ENCODE data around the gene SETBP1.

Gene SETBP1

GRCh38 chr18:44771572-44771955 is 90.9 kb downstream of the SETBP1 start:
- Histone ChIP-seq H3K4me2 (ENCODE audit: low read length) (no peak overlapping the region), H3K9me3 (replicated peaks; ENCODE audit: low read length) (no peaks in the 10 kb centered on the region), H3K4me1 (ENCODE audit: control insufficient read depth, insufficient read depth, low read length) (no peaks in the 10 kb centered on the region), H3K36me3 (ENCODE audit: insufficient read depth, low read length) (no peaks in the 10 kb centered on the region), H3K4me3 (ENCODE audit: low read length) (no peak overlapping the region), H3K27me3 (ENCODE audit: control insufficient read depth, insufficient read depth, low read length) (peaks cover 16% of the 10 kb centered on the region), H3K9ac (ENCODE audit: low read depth, low read length) (no peak overlapping the region)

- H3K9ac ChIP-seq (ENCODE audit: low read depth, low read length) = no peak overlapping the region
- H3K4me1 ChIP-seq (ENCODE audit: control insufficient read depth, insufficient read depth, low read length) = no peaks in the 10 kb centered on the region
- H3K4me3 ChIP-seq (ENCODE audit: low read length) = no peak overlapping the region
These were observed 91.5 kb downstream of the SETBP1 start for GRCh38 chr18:44771956-44772917.

GRCh38 chr18:44773640-44774155 is 93.0 kb downstream of the SETBP1 start:
- Histone ChIP-seq H3K4me1 (ENCODE audit: control insufficient read depth, insufficient read depth, low read length) (no peaks in the 10 kb centered on the region), H3K9me3 (replicated peaks; ENCODE audit: low read length) (no peaks in the 10 kb centered on the region)

More at GRCh38 chr18:44771956-44772917, 91.5 kb downstream of the SETBP1 start:
- Histone ChIP-seq H3K9me3 (replicated peaks; ENCODE audit: low read length) (no peaks in the 10 kb centered on the region), H3K4me2 (ENCODE audit: low read length) (no peak overlapping the region), H3K36me3 (ENCODE audit: insufficient read depth, low read length) (no peaks in the 10 kb centered on the region), H3K27me3 (ENCODE audit: control insufficient read depth, insufficient read depth, low read length) (peaks cover 16% of the 10 kb centered on the region)

GRCh38 chr18:44774191-44774590 is 93.5 kb downstream of the SETBP1 start:
- Histone ChIP-seq H3K36me3 (ENCODE audit: insufficient read depth, low read length) (no peaks in the 10 kb centered on the region), H3K4me1 (ENCODE audit: control insufficient read depth, insufficient read depth, low read length) (no peaks in the 10 kb centered on the region)

More at GRCh38 chr18:44773640-44774155, 93.0 kb downstream of the SETBP1 start:
- no peak overlapping the region for H3K9ac ChIP-seq (ENCODE audit: low read depth, low read length)
- no peaks in the 10 kb centered on the region for H3K36me3 ChIP-seq (ENCODE audit: insufficient read depth, low read length)
- peaks cover 24% of the 10 kb centered on the region for H3K27me3 ChIP-seq (ENCODE audit: control insufficient read depth, insufficient read depth, low read length)
- no peak overlapping the region for H3K4me3 ChIP-seq (ENCODE audit: low read length)
- no peak overlapping the region for H3K4me2 ChIP-seq (ENCODE audit: low read length)

GRCh38 chr18:44777457-44778192 is 96.9 kb downstream of the SETBP1 start:
- Histone ChIP-seq H3K4me2 (ENCODE audit: low read length) (no peak overlapping the region), H3K36me3 (ENCODE audit: insufficient read depth, low read length) (no peaks in the 10 kb centered on the region), H3K4me1 (ENCODE audit: control insufficient read depth, insufficient read depth, low read length) (no peaks in the 10 kb centered on the region), H3K4me3 (ENCODE audit: low read length) (no peak overlapping the region), H3K27me3 (ENCODE audit: control insufficient read depth, insufficient read depth, low read length) (peaks cover 20% of the 10 kb centered on the region), H3K9ac (ENCODE audit: low read depth, low read length) (no peak overlapping the region), H3K9me3 (replicated peaks; ENCODE audit: low read length) (no peaks in the 10 kb centered on the region)

More at GRCh38 chr18:44774191-44774590, 93.5 kb downstream of the SETBP1 start:
- H3K4me3 ChIP-seq (ENCODE audit: low read length) = no peak overlapping the region
- H3K27me3 ChIP-seq (ENCODE audit: control insufficient read depth, insufficient read depth, low read length) = peaks cover 29% of the 10 kb centered on the region
- H3K9me3 ChIP-seq (replicated peaks; ENCODE audit: low read length) = no peaks in the 10 kb centered on the region
- H3K4me2 ChIP-seq (ENCODE audit: low read length) = no peak overlapping the region
- no peak overlapping the region for H3K9ac ChIP-seq (ENCODE audit: low read depth, low read length)

GRCh38 chr18:44778788-44779187 is 98.1 kb downstream of the SETBP1 start:
- H3K4me1 ChIP-seq (ENCODE audit: control insufficient read depth, insufficient read depth, low read length) = no peaks in the 10 kb centered on the region
- no peak overlapping the region for H3K4me2 ChIP-seq (ENCODE audit: low read length)
- H3K4me3 ChIP-seq (ENCODE audit: low read length) = no peak overlapping the region
- H3K9ac ChIP-seq (ENCODE audit: low read depth, low read length) = no peak overlapping the region
- H3K27me3 ChIP-seq (ENCODE audit: control insufficient read depth, insufficient read depth, low read length) = peaks cover 16% of the 10 kb centered on the region
- no peaks in the 10 kb centered on the region for H3K36me3 ChIP-seq (ENCODE audit: insufficient read depth, low read length)
- H3K9me3 ChIP-seq (replicated peaks; ENCODE audit: low read length) = no peaks in the 10 kb centered on the region

- Histone ChIP-seq H3K27me3 (ENCODE audit: control insufficient read depth, insufficient read depth, low read length) (peaks cover 15% of the 10 kb centered on the region), H3K36me3 (ENCODE audit: insufficient read depth, low read length) (no peaks in the 10 kb centered on the region), H3K4me1 (ENCODE audit: control insufficient read depth, insufficient read depth, low read length) (no peaks in the 10 kb centered on the region), H3K9ac (ENCODE audit: low read depth, low read length) (no peak overlapping the region), H3K9me3 (replicated peaks; ENCODE audit: low read length) (no peaks in the 10 kb centered on the region), H3K4me2 (ENCODE audit: low read length) (no peak overlapping the region), H3K4me3 (ENCODE audit: low read length) (no peak overlapping the region)
These were observed 99.1 kb downstream of the SETBP1 start for GRCh38 chr18:44779753-44780292.

- Histone ChIP-seq H3K4me3 (ENCODE audit: low read length) (no peak overlapping the region), H3K36me3 (ENCODE audit: insufficient read depth, low read length) (no peaks in the 10 kb centered on the region), H3K4me1 (ENCODE audit: control insufficient read depth, insufficient read depth, low read length) (no peaks in the 10 kb centered on the region), H3K4me2 (ENCODE audit: low read length) (no peak overlapping the region), H3K27me3 (ENCODE audit: control insufficient read depth, insufficient read depth, low read length) (peaks cover 23% of the 10 kb centered on the region), H3K9me3 (replicated peaks; ENCODE audit: low read length) (no peaks in the 10 kb centered on the region), H3K9ac (ENCODE audit: low read depth, low read length) (no peak overlapping the region)
These were observed 101.2 kb downstream of the SETBP1 start for GRCh38 chr18:44781886-44782285.

GRCh38 chr18:44782617-44783016 is 101.9 kb downstream of the SETBP1 start:
- H3K9ac ChIP-seq (ENCODE audit: low read depth, low read length) = no peak overlapping the region
- H3K9me3 ChIP-seq (replicated peaks; ENCODE audit: low read length) = no peaks in the 10 kb centered on the region
- no peaks in the 10 kb centered on the region for H3K4me1 ChIP-seq (ENCODE audit: control insufficient read depth, insufficient read depth, low read length)
- H3K4me3 ChIP-seq (ENCODE audit: low read length) = no peak overlapping the region
- no peaks in the 10 kb centered on the region for H3K36me3 ChIP-seq (ENCODE audit: insufficient read depth, low read length)
- H3K27me3 ChIP-seq (ENCODE audit: control insufficient read depth, insufficient read depth, low read length) = peaks cover 24% of the 10 kb centered on the region
- H3K4me2 ChIP-seq (ENCODE audit: low read length) = no peak overlapping the region

- Histone ChIP-seq H3K27me3 (ENCODE audit: control insufficient read depth, insufficient read depth, low read length) (peaks cover 19% of the 10 kb centered on the region), H3K4me3 (ENCODE audit: low read length) (no peak overlapping the region), H3K9ac (ENCODE audit: low read depth, low read length) (no peak overlapping the region), H3K4me2 (ENCODE audit: low read length) (no peak overlapping the region), H3K36me3 (ENCODE audit: insufficient read depth, low read length) (no peaks in the 10 kb centered on the region), H3K4me1 (ENCODE audit: control insufficient read depth, insufficient read depth, low read length) (no peaks in the 10 kb centered on the region), H3K9me3 (replicated peaks; ENCODE audit: low read length) (no peaks in the 10 kb centered on the region)
These were observed 102.7 kb downstream of the SETBP1 start for GRCh38 chr18:44783371-44783770.

- peaks cover 8% of the 10 kb centered on the region for H3K27me3 ChIP-seq (ENCODE audit: control insufficient read depth, insufficient read depth, low read length)
- no peak overlapping the region for H3K9ac ChIP-seq (ENCODE audit: low read depth, low read length)
- H3K4me3 ChIP-seq (ENCODE audit: low read length) = no peak overlapping the region
- no peak overlapping the region for H3K4me2 ChIP-seq (ENCODE audit: low read length)
- no peaks in the 10 kb centered on the region for H3K4me1 ChIP-seq (ENCODE audit: control insufficient read depth, insufficient read depth, low read length)
- no peaks in the 10 kb centered on the region for H3K36me3 ChIP-seq (ENCODE audit: insufficient read depth, low read length)
- no peaks in the 10 kb centered on the region for H3K9me3 ChIP-seq (replicated peaks; ENCODE audit: low read length)
These were observed 105.6 kb downstream of the SETBP1 start for GRCh38 chr18:44786257-44786656.

Data from skeletal muscle satellite cell (primary cell).